Measurements from ENCODE around the gene CST7. TPM values are rescaled to one million over a fixed set of nuclear protein-coding genes. Genes with fewer than 3 reads are reported as not detected.
A peak's percentile ranks its signal among the peaks of the same experiment; 100 is the strongest.
"Not testable (repeated sequence)": the region's sequence is repeated elsewhere in the genome, so short reads cannot be mapped to it uniquely, and the experiment has no call there.

CST7 gene
- total and polyA plus RNA-seq, 5 donors from 2014 or later = 30.7 to 208 (median 133) TPM

- Mint-ChIP-seq H3K9me3 (peaks cover 0 to 4% (median 0%) of the 10 kb centered on the region in 7 donors), H3K36me3 (peaks cover 3% of the 10 kb centered on the region), H3K27me3 (peaks cover 7% of the 10 kb centered on the region), H3K4me1 (peaks cover 0 to 5% (median 0%) of the 10 kb centered on the region in 4 donors), H3K27ac (no peak overlapping the region), H3K4me3 (peak overlapping the region in 1 of 4 donors; percentile 55)
- peaks cover 4% of the 10 kb centered on the region for H3K4me1 ChIP-seq (ENCODE audit: control insufficient read depth, insufficient read depth, low read length, poor library complexity, severe bottlenecking)
- ATAC-seq (ENCODE audit: low read depth in 2 of 2) (peak in 1 of 2 donors; percentile 39), DNase-seq (peak in 2 of 3 donors; percentile 19 to 55)
- no peak overlapping the region for H3K4me3 ChIP-seq (ENCODE audit: low read depth, low read length)
- H3K36me3 ChIP-seq (ENCODE audit: control insufficient read depth, insufficient read depth, low read length) = no peaks in the 10 kb centered on the region
- H3K9me3 ChIP-seq (ENCODE audit: control insufficient read depth in 2 of 2, low read length in 2 of 2) = no peaks in the 10 kb centered on the region
- no peak overlapping the region for H3K27ac ChIP-seq (ENCODE audit: insufficient read depth, low read length, poor library complexity, severe bottlenecking)
- no peaks in the 10 kb centered on the region for H3K27me3 ChIP-seq (ENCODE audit: control insufficient read depth, insufficient read depth, low read length)
Measured at GRCh38 chr20:24917797-24918578, 31.1 kb upstream of the CST7 start.

GRCh38 chr20:24918579-24919566 is 30.2 kb upstream of the CST7 start:
- Histone ChIP-seq H3K36me3 (ENCODE audit: control insufficient read depth, insufficient read depth, low read length) (no peaks in the 10 kb centered on the region), H3K27ac (ENCODE audit: insufficient read depth, low read length, poor library complexity, severe bottlenecking) (no peak overlapping the region), H3K4me3 (ENCODE audit: low read depth, low read length) (no peak overlapping the region), H3K27me3 (ENCODE audit: control insufficient read depth, insufficient read depth, low read length) (no peaks in the 10 kb centered on the region), H3K4me1 (ENCODE audit: control insufficient read depth, insufficient read depth, low read length, poor library complexity, severe bottlenecking) (peaks cover 4% of the 10 kb centered on the region), H3K9me3 (ENCODE audit: control insufficient read depth in 2 of 2, low read length in 2 of 2) (no peaks in the 10 kb centered on the region)
- no peak for DNase-seq
- Mint-ChIP-seq H3K27me3 (peaks cover 7% of the 10 kb centered on the region), H3K27ac (peak overlapping the region in 1 of 3 donors; percentile 15), H3K4me1 (peaks cover 0 to 5% (median 0%) of the 10 kb centered on the region in 4 donors), H3K36me3 (peaks cover 3% of the 10 kb centered on the region), H3K9me3 (peaks cover 0 to 4% (median 0%) of the 10 kb centered on the region in 7 donors), H3K4me3 (peak overlapping the region in 1 of 4 donors; percentile 55)
- ATAC-seq (ENCODE audit: low read depth in 2 of 2) = no peak

- not testable (repeated sequence) for H3K4me3 Mint-ChIP-seq; H3K9me3 ChIP-seq (ENCODE audit: control insufficient read depth in 2 of 2, low read length in 2 of 2); H3K36me3 Mint-ChIP-seq; H3K9me3 Mint-ChIP-seq; H3K27me3 ChIP-seq (ENCODE audit: control insufficient read depth, insufficient read depth, low read length); H3K4me1 Mint-ChIP-seq; ATAC-seq (ENCODE audit: low read depth in 2 of 2); H3K4me1 ChIP-seq (ENCODE audit: control insufficient read depth, insufficient read depth, low read length, poor library complexity, severe bottlenecking); H3K27me3 Mint-ChIP-seq; DNase-seq; H3K36me3 ChIP-seq (ENCODE audit: control insufficient read depth, insufficient read depth, low read length); H3K4me3 ChIP-seq (ENCODE audit: low read depth, low read length); H3K27ac ChIP-seq (ENCODE audit: insufficient read depth, low read length, poor library complexity, severe bottlenecking); H3K27ac Mint-ChIP-seq
Measured at GRCh38 chr20:24919665-24920064, 29.4 kb upstream of the CST7 start.

- H3K27me3 ChIP-seq (ENCODE audit: control insufficient read depth, insufficient read depth, low read length); H3K4me3 Mint-ChIP-seq; ATAC-seq (ENCODE audit: low read depth in 2 of 2); H3K4me1 Mint-ChIP-seq; H3K36me3 Mint-ChIP-seq; DNase-seq; H3K4me1 ChIP-seq (ENCODE audit: control insufficient read depth, insufficient read depth, low read length, poor library complexity, severe bottlenecking); H3K27ac Mint-ChIP-seq; H3K27ac ChIP-seq (ENCODE audit: insufficient read depth, low read length, poor library complexity, severe bottlenecking); H3K36me3 ChIP-seq (ENCODE audit: control insufficient read depth, insufficient read depth, low read length); H3K9me3 ChIP-seq (ENCODE audit: control insufficient read depth in 2 of 2, low read length in 2 of 2); H3K4me3 ChIP-seq (ENCODE audit: low read depth, low read length); H3K9me3 Mint-ChIP-seq: not testable (repeated sequence)
- peaks cover 13% of the 10 kb centered on the region for H3K27me3 Mint-ChIP-seq
Measured at GRCh38 chr20:24920706-24921105, 28.4 kb upstream of the CST7 start.

GRCh38 chr20:24929259-24929658 is 19.8 kb upstream of the CST7 start:
- not testable (repeated sequence) for H3K36me3 Mint-ChIP-seq; H3K36me3 ChIP-seq (ENCODE audit: control insufficient read depth, insufficient read depth, low read length); H3K27me3 ChIP-seq (ENCODE audit: control insufficient read depth, insufficient read depth, low read length); H3K4me3 ChIP-seq (ENCODE audit: low read depth, low read length); DNase-seq; H3K27me3 Mint-ChIP-seq; H3K9me3 Mint-ChIP-seq; ATAC-seq (ENCODE audit: low read depth in 2 of 2); H3K9me3 ChIP-seq (ENCODE audit: control insufficient read depth in 2 of 2, low read length in 2 of 2); H3K27ac ChIP-seq (ENCODE audit: insufficient read depth, low read length, poor library complexity, severe bottlenecking)
- H3K27ac Mint-ChIP-seq = peak overlapping the region in 1 of 3 donors; percentile 80
- peak overlapping the region in 1 of 4 donors; percentile 19 for H3K4me3 Mint-ChIP-seq
- peaks cover 21% of the 10 kb centered on the region for H3K4me1 ChIP-seq (ENCODE audit: control insufficient read depth, insufficient read depth, low read length, poor library complexity, severe bottlenecking)
- peaks cover 12 to 32% (median 28%) of the 10 kb centered on the region in 4 donors for H3K4me1 Mint-ChIP-seq

- H3K27ac ChIP-seq (ENCODE audit: insufficient read depth, low read length, poor library complexity, severe bottlenecking); H3K36me3 Mint-ChIP-seq; H3K36me3 ChIP-seq (ENCODE audit: control insufficient read depth, insufficient read depth, low read length); H3K4me3 ChIP-seq (ENCODE audit: low read depth, low read length); DNase-seq; H3K4me3 Mint-ChIP-seq; H3K9me3 Mint-ChIP-seq; H3K9me3 ChIP-seq (ENCODE audit: control insufficient read depth in 2 of 2, low read length in 2 of 2); H3K27me3 ChIP-seq (ENCODE audit: control insufficient read depth, insufficient read depth, low read length); H3K27me3 Mint-ChIP-seq; ATAC-seq (ENCODE audit: low read depth in 2 of 2): not testable (repeated sequence)
- Mint-ChIP-seq H3K4me1 (peaks cover 12 to 32% (median 28%) of the 10 kb centered on the region in 4 donors), H3K27ac (peak overlapping the region in 2 of 3 donors; percentile 76 to 80)
- peaks cover 21% of the 10 kb centered on the region for H3K4me1 ChIP-seq (ENCODE audit: control insufficient read depth, insufficient read depth, low read length, poor library complexity, severe bottlenecking)
Measured at GRCh38 chr20:24929867-24930723, 19.0 kb upstream of the CST7 start.
